ENCODE results near the gene AP1S3.

DNA sequence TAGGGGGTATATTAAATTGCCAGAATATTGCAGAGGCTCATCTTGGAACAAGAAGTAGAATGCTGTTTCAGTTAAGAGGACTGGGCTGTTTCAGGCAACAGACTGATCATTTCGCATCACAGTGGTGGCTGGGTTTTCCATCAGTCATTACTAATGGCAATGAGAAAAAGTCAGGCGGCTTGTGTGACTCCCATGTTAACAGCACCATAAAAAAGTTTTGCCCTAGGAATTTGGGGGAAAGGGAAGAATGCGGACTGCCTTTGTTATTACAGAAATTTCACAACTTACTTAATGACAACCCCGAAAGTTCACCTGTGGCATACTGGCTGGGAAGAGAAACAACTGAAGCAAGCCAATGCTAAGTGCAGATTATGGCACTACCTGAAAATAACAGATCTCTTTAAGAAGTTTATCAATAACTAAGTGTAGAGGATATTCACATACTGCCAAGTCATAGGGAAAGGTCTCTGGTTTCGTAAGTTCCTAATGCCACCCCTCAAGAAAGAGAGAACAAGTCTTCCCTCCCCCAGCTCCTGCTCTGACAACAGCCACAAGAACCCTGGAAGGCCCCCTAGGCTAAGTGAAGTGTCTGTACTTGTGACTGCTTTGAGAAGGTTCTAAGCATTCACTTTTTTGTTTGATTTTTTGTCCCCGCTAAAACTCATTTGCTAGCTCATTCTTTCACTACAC lies 40.5 kb upstream of the AP1S3 start:
- TF ChIP-seq POLR2A (IDR thresholded peaks at IDR 0.05; ENCODE audit: low read length) (no peak), GATA1 (IDR thresholded peaks at IDR 0.05; ENCODE audit: low read depth, low read length) (no peak)
